D721Med (cell line): ENCODE results near the gene DMAP1.

Experiments
- DNase-seq: peaks from one replicate; pipeline ENCODE4 v3.0.0; 2011; ENCODE audit warnings: low spot score; ENCODE audit not compliant: insufficient read length
- FAIRE-seq: peaks from 2 replicates; lab custom pipeline; 2011; peaks lifted over from hg19 to GRCh38; lab: Jason Lieb, UNC
- TF ChIP-seq, protein P1 (sequence below): IDR thresholded peaks from 2 replicates; pipeline ENCODE4 v1.5.1; 2012; ENCODE audit warnings: mild to moderate bottlenecking, control low read depth; ENCODE audit not compliant: insufficient read depth; ENCODE audit errors: missing control alignments

The DMAP1 gene

DNA sequence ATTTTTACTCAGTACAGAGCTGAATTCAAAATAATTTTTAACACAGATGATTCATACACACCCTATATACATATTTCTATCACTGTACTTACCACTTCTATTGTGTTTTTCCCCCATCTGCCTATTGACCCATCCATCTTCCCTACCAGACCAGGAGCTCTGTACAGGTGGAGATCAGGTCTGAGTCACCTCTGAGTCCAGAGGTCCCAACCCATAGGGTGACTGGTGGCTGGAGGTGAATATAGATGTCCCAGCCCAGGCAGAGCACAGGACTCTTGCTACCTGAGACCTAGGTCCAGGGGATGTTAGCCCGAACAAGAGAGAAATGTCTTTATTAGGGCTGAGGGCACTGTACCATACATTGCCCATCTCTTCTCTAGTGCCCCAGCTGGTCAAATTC is 54.8 kb downstream of the DMAP1 start:
- TF ChIP-seq, protein P1, sequence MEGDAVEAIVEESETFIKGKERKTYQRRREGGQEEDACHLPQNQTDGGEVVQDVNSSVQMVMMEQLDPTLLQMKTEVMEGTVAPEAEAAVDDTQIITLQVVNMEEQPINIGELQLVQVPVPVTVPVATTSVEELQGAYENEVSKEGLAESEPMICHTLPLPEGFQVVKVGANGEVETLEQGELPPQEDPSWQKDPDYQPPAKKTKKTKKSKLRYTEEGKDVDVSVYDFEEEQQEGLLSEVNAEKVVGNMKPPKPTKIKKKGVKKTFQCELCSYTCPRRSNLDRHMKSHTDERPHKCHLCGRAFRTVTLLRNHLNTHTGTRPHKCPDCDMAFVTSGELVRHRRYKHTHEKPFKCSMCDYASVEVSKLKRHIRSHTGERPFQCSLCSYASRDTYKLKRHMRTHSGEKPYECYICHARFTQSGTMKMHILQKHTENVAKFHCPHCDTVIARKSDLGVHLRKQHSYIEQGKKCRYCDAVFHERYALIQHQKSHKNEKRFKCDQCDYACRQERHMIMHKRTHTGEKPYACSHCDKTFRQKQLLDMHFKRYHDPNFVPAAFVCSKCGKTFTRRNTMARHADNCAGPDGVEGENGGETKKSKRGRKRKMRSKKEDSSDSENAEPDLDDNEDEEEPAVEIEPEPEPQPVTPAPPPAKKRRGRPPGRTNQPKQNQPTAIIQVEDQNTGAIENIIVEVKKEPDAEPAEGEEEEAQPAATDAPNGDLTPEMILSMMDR, result no peak
- FAIRE-seq (no peak), DNase-seq (no peak)
